Memory B cell (primary cell): ENCODE data around the gene PGM1.
A peak's percentile ranks its signal among the peaks of the same experiment; 100 is the strongest.

Source experiments
- ATAC-seq: fragments of 150-1000 bp; cut with Tn5 transposase; 2 replicates; pipeline ENCODE4 v1.10.0; 2021; ENCODE audit warnings: low read depth, mild to moderate bottlenecking, moderate library complexity
- DNase-seq, 2 donors: peaks; one replicate each; pipeline ENCODE4 v3.0.0; 2022; ENCODE audit warnings: low spot score in 2 of 2
- H3K27ac Mint-ChIP-seq: one replicate; pipeline ENCODE4 v1.8.0; 2022; ENCODE audit warnings: mild to moderate bottlenecking, moderate library complexity, mixed read lengths
- H3K27me3 Mint-ChIP-seq: one replicate; pipeline ENCODE4 v1.8.0; 2022; ENCODE audit warnings: mixed read lengths
- H3K36me3 Mint-ChIP-seq: one replicate; pipeline ENCODE4 v1.8.0; 2022; ENCODE audit warnings: mild to moderate bottlenecking, mixed read lengths
- H3K4me1 Mint-ChIP-seq: one replicate; pipeline ENCODE4 v1.8.0; 2022; ENCODE audit warnings: mixed read lengths
- H3K4me3 Mint-ChIP-seq: one replicate; pipeline ENCODE4 v1.8.0; 2022; ENCODE audit warnings: mild to moderate bottlenecking, moderate library complexity, mixed read lengths
- H3K9me3 Mint-ChIP-seq: one replicate; pipeline ENCODE4 v1.8.0; 2022; ENCODE audit warnings: mixed read lengths

The PGM1 gene

GRCh38 chr1:63612564-63612963 lies 19.4 kb downstream of the PGM1 start:
- DNase-seq (no peak), ATAC-seq (no peak)
- H3K4me1 Mint-ChIP-seq = peaks cover 7% of the 10 kb centered on the region
- no peaks in the 10 kb centered on the region for H3K27me3 Mint-ChIP-seq
- no peaks in the 10 kb centered on the region for H3K9me3 Mint-ChIP-seq
- peak overlapping the region; percentile 1 for H3K27ac Mint-ChIP-seq
- H3K4me3 Mint-ChIP-seq = no peak overlapping the region
- H3K36me3 Mint-ChIP-seq = no peaks in the 10 kb centered on the region

- Mint-ChIP-seq H3K27me3 (no peaks in the 10 kb centered on the region), H3K36me3 (no peaks in the 10 kb centered on the region), H3K9me3 (no peaks in the 10 kb centered on the region), H3K27ac (peak overlapping the region; percentile 1), H3K4me1 (peaks cover 7% of the 10 kb centered on the region), H3K4me3 (no peak overlapping the region)
- no peak for DNase-seq
- no peak for ATAC-seq
Observed at GRCh38 chr1:63612971-63613370, 19.8 kb downstream of the PGM1 start.

GRCh38 chr1:63615768-63616420 lies 22.7 kb downstream of the PGM1 start:
- peak; percentile 67 for ATAC-seq
- no peak overlapping the region for H3K4me3 Mint-ChIP-seq
- no peak overlapping the region for H3K27ac Mint-ChIP-seq
- H3K27me3 Mint-ChIP-seq = no peaks in the 10 kb centered on the region
- no peaks in the 10 kb centered on the region for H3K9me3 Mint-ChIP-seq
- H3K4me1 Mint-ChIP-seq = peaks cover 6% of the 10 kb centered on the region
- peaks cover under 1% of the 10 kb centered on the region for H3K36me3 Mint-ChIP-seq
- DNase-seq = peak; percentile 73 to 85

- peaks cover 2% of the 10 kb centered on the region for H3K36me3 Mint-ChIP-seq
- H3K4me3 Mint-ChIP-seq = no peak overlapping the region
- no peaks in the 10 kb centered on the region for H3K9me3 Mint-ChIP-seq
- DNase-seq (no peak), ATAC-seq (no peak)
- H3K4me1 Mint-ChIP-seq = peaks cover 3% of the 10 kb centered on the region
- H3K27ac Mint-ChIP-seq = no peak overlapping the region
- H3K27me3 Mint-ChIP-seq = no peaks in the 10 kb centered on the region
Observed at GRCh38 chr1:63617450-63617849, 24.2 kb downstream of the PGM1 start.

GRCh38 chr1:63618011-63618410 lies 24.8 kb downstream of the PGM1 start:
- Mint-ChIP-seq H3K27me3 (no peaks in the 10 kb centered on the region), H3K36me3 (peaks cover 2% of the 10 kb centered on the region), H3K4me3 (no peak overlapping the region), H3K4me1 (peaks cover 4% of the 10 kb centered on the region), H3K9me3 (no peaks in the 10 kb centered on the region), H3K27ac (no peak overlapping the region)
- ATAC-seq = no peak
- no peak for DNase-seq

- DNase-seq (no peak), ATAC-seq (no peak)
- Mint-ChIP-seq H3K9me3 (no peaks in the 10 kb centered on the region), H3K4me3 (no peak overlapping the region), H3K4me1 (peaks cover 2% of the 10 kb centered on the region), H3K27me3 (no peaks in the 10 kb centered on the region), H3K27ac (no peak overlapping the region), H3K36me3 (peaks cover 6% of the 10 kb centered on the region)
Observed at GRCh38 chr1:63619558-63619957, 26.3 kb downstream of the PGM1 start.

- ATAC-seq = no peak
- H3K4me3 Mint-ChIP-seq = no peak overlapping the region
- peaks cover 6% of the 10 kb centered on the region for H3K36me3 Mint-ChIP-seq
- H3K27ac Mint-ChIP-seq = no peak overlapping the region
- DNase-seq = no peak
- H3K9me3 Mint-ChIP-seq = no peaks in the 10 kb centered on the region
- H3K4me1 Mint-ChIP-seq = peaks cover 2% of the 10 kb centered on the region
- H3K27me3 Mint-ChIP-seq = no peaks in the 10 kb centered on the region
Observed at GRCh38 chr1:63620671-63621070, 27.5 kb downstream of the PGM1 start.

GRCh38 chr1:63621075-63621474 lies 27.9 kb downstream of the PGM1 start:
- peaks cover 6% of the 10 kb centered on the region for H3K36me3 Mint-ChIP-seq
- H3K4me3 Mint-ChIP-seq = no peak overlapping the region
- DNase-seq = no peak
- ATAC-seq = no peak
- H3K27me3 Mint-ChIP-seq = no peaks in the 10 kb centered on the region
- H3K9me3 Mint-ChIP-seq = no peaks in the 10 kb centered on the region
- H3K27ac Mint-ChIP-seq = no peak overlapping the region
- peaks cover 2% of the 10 kb centered on the region for H3K4me1 Mint-ChIP-seq

GRCh38 chr1:63621698-63622097 lies 28.5 kb downstream of the PGM1 start:
- no peaks in the 10 kb centered on the region for H3K9me3 Mint-ChIP-seq
- H3K4me3 Mint-ChIP-seq = no peak overlapping the region
- peaks cover 6% of the 10 kb centered on the region for H3K36me3 Mint-ChIP-seq
- ATAC-seq (no peak), DNase-seq (no peak)
- no peaks in the 10 kb centered on the region for H3K27me3 Mint-ChIP-seq
- no peak overlapping the region for H3K27ac Mint-ChIP-seq
- H3K4me1 Mint-ChIP-seq = peaks cover 2% of the 10 kb centered on the region

- no peak for DNase-seq
- peaks cover 8% of the 10 kb centered on the region for H3K36me3 Mint-ChIP-seq
- H3K27me3 Mint-ChIP-seq = no peaks in the 10 kb centered on the region
- ATAC-seq = no peak
- H3K9me3 Mint-ChIP-seq = no peaks in the 10 kb centered on the region
- H3K4me3 Mint-ChIP-seq = no peak overlapping the region
- peaks cover 2% of the 10 kb centered on the region for H3K4me1 Mint-ChIP-seq
- H3K27ac Mint-ChIP-seq = no peak overlapping the region
Observed at GRCh38 chr1:63622849-63623566, 29.8 kb downstream of the PGM1 start.

GRCh38 chr1:63623952-63624351 lies 30.7 kb downstream of the PGM1 start:
- Mint-ChIP-seq H3K4me3 (no peak overlapping the region), H3K4me1 (peaks cover 2% of the 10 kb centered on the region), H3K9me3 (no peaks in the 10 kb centered on the region), H3K36me3 (peaks cover 10% of the 10 kb centered on the region), H3K27ac (no peak overlapping the region), H3K27me3 (no peaks in the 10 kb centered on the region)
- ATAC-seq = no peak
- DNase-seq = no peak

GRCh38 chr1:63624911-63625310 lies 31.7 kb downstream of the PGM1 start:
- no peak overlapping the region for H3K4me3 Mint-ChIP-seq
- peaks cover 2% of the 10 kb centered on the region for H3K4me1 Mint-ChIP-seq
- no peaks in the 10 kb centered on the region for H3K27me3 Mint-ChIP-seq
- H3K9me3 Mint-ChIP-seq = no peaks in the 10 kb centered on the region
- ATAC-seq = no peak
- H3K27ac Mint-ChIP-seq = no peak overlapping the region
- DNase-seq = no peak
- peaks cover 12% of the 10 kb centered on the region for H3K36me3 Mint-ChIP-seq

- Mint-ChIP-seq H3K27ac (no peak overlapping the region), H3K36me3 (peaks cover 15% of the 10 kb centered on the region), H3K27me3 (no peaks in the 10 kb centered on the region), H3K4me1 (peaks cover 2% of the 10 kb centered on the region), H3K4me3 (no peak overlapping the region), H3K9me3 (no peaks in the 10 kb centered on the region)
- ATAC-seq (no peak), DNase-seq (no peak)
Observed at GRCh38 chr1:63626222-63626621, 33.0 kb downstream of the PGM1 start.

- H3K4me1 Mint-ChIP-seq = no peaks in the 10 kb centered on the region
- peaks cover 28% of the 10 kb centered on the region for H3K36me3 Mint-ChIP-seq
- DNase-seq (no peak), ATAC-seq (no peak)
- no peaks in the 10 kb centered on the region for H3K9me3 Mint-ChIP-seq
- no peak overlapping the region for H3K4me3 Mint-ChIP-seq
- H3K27me3 Mint-ChIP-seq = no peaks in the 10 kb centered on the region
- H3K27ac Mint-ChIP-seq = no peak overlapping the region
Observed at GRCh38 chr1:63628607-63629006, 35.4 kb downstream of the PGM1 start.

- DNase-seq (no peak), ATAC-seq (no peak)
- no peaks in the 10 kb centered on the region for H3K9me3 Mint-ChIP-seq
- peaks cover 32% of the 10 kb centered on the region for H3K36me3 Mint-ChIP-seq
- H3K27me3 Mint-ChIP-seq = no peaks in the 10 kb centered on the region
- H3K27ac Mint-ChIP-seq = no peak overlapping the region
- H3K4me1 Mint-ChIP-seq = no peaks in the 10 kb centered on the region
- no peak overlapping the region for H3K4me3 Mint-ChIP-seq
Observed at GRCh38 chr1:63630238-63630637, 37.0 kb downstream of the PGM1 start.
